ENCODE data around the gene VPS37D.

DNA sequence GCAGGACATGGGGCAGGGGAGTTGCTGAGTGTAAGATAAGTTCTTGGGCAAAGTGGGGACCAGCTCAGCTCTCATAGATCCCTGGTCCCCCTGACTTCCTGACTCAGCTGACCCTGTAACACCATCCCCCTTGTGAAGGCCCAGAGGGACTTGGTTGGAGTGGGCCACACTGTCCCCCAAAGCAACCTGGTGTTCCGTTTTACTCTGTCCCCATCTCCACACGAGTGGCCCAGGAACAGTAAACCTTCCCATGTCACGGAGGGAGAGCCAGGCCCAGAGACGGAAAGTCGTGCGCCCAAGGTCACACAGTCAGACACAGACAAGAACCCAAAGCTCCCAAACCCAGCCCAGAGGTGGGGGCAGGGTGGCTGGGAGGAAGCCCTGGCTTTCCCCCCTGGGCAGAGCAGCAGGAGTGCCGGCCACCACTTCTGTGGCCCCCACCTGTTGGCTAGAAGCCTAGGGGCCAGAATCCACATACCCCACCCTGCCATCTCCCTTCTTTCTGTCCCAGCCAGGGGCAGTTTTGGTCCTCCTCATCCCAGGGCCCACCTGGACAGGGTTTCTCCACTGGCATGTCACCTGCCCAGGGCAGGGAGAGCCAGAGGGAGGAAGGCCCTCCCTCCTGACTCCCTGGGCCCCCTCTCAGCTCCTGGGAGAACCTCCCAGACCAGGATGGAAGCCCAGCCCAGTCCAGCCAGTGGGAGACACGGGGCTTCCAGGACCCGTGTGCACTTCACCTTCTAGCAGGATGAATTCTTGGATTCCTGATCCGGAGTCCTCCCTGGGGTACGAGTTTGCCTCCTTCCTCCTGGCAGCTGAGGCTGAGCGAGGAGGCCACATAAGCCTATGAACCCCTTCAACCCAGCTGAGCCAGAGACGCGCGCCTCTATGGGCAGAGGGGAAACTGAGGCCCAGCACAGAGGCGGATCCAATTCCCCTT lies 20.6 kb upstream of the VPS37D start:
- TF ChIP-seq CTCF (IDR thresholded peaks at IDR 0.05 in 2 of 3, conservative IDR thresholded peaks at IDR 0.05 in 1 of 3; ENCODE audit: control insufficient read depth in 2 of 3, extremely low read depth in 1 of 3, insufficient read depth in 1 of 3, low read depth in 3 of 3, low read length in 3 of 3) (no peak), SRF (IDR thresholded peaks at IDR 0.05; ENCODE audit: low read depth in 2 of 2, low read length in 2 of 2) (no peak), CREB1 (IDR thresholded peaks at IDR 0.05; ENCODE audit: low read depth) (no peak), RFX5 (IDR thresholded peaks at IDR 0.05; ENCODE audit: low read depth, low read length) (no peak), BCL11A (IDR thresholded peaks at IDR 0.05; ENCODE audit: low read depth, low read length) (no peak), EZH2 (IDR thresholded peaks at IDR 0.05; ENCODE audit: borderline replicate concordance, control insufficient read depth, low read depth, low read length) (no peak), POLR2A (IDR thresholded peaks at IDR 0.05; ENCODE audit: low read depth, low read length) (no peak), MXI1 (IDR thresholded peaks at IDR 0.05; ENCODE audit: low read depth, low read length) (no peak), SIX5 (IDR thresholded peaks at IDR 0.05; ENCODE audit: low read depth, low read length, severe bottlenecking) (no peak)
- TF ChIP-seq, protein P1, sequence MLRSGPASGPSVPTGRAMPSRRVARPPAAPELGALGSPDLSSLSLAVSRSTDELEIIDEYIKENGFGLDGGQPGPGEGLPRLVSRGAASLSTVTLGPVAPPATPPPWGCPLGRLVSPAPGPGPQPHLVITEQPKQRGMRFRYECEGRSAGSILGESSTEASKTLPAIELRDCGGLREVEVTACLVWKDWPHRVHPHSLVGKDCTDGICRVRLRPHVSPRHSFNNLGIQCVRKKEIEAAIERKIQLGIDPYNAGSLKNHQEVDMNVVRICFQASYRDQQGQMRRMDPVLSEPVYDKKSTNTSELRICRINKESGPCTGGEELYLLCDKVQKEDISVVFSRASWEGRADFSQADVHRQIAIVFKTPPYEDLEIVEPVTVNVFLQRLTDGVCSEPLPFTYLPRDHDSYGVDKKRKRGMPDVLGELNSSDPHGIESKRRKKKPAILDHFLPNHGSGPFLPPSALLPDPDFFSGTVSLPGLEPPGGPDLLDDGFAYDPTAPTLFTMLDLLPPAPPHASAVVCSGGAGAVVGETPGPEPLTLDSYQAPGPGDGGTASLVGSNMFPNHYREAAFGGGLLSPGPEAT (IDR thresholded peaks at IDR 0.05; ENCODE audit: low read depth) = no peak

Measured in GM12878 (cell line).